Activated CD4-positive, alpha-beta T cell treated with anti-CD3 and anti-CD28 coated beads, Interleukin-2, amount 50 U/mL, for 48 hours (primary cell): ENCODE data around the gene RGL4.
"Not testable (repeated sequence)": the region's sequence is repeated elsewhere in the genome, so short reads cannot be mapped to it uniquely, and the experiment has no call there.

Source experiments
- DNase-seq, 2 experiments: peaks; one replicate each; pipeline ENCODE4 v3.0.0-alpha.2; 2020

The RGL4 gene

GRCh38 chr22:23700706-23701105 lies 9.9 kb downstream of the RGL4 start:
- no peak for DNase-seq

- no peak for DNase-seq
Measured at GRCh38 chr22:23704062-23704461, 13.2 kb downstream of the RGL4 start.

GRCh38 chr22:23704829-23705228 lies 14.0 kb downstream of the RGL4 start:
- no peak for DNase-seq

- peak; percentile 34 to 45 for DNase-seq
Measured at GRCh38 chr22:23705358-23705757, 14.5 kb downstream of the RGL4 start.

- DNase-seq, result no peak
Measured at GRCh38 chr22:23708270-23708669, 17.5 kb downstream of the RGL4 start.

- no peak for DNase-seq
Measured at GRCh38 chr22:23709107-23709506, 18.3 kb downstream of the RGL4 start.

GRCh38 chr22:23712256-23712655 lies 21.4 kb downstream of the RGL4 start:
- no peak for DNase-seq

GRCh38 chr22:23713696-23714595 lies 23.1 kb downstream of the RGL4 start:
- DNase-seq, result no peak

- no peak for DNase-seq
Measured at GRCh38 chr22:23714596-23715578, 24.1 kb downstream of the RGL4 start.

GRCh38 chr22:23715806-23716375 lies 25.1 kb downstream of the RGL4 start:
- DNase-seq, result no peak

- peak; percentile 85 to 86 for DNase-seq
Measured at GRCh38 chr22:23716811-23717801, 26.3 kb downstream of the RGL4 start.

- DNase-seq, result no peak
Measured at GRCh38 chr22:23718371-23719165, 27.8 kb downstream of the RGL4 start.

- DNase-seq, result no peak
Measured at GRCh38 chr22:23720855-23721254, 30.0 kb downstream of the RGL4 start.

- DNase-seq, result no peak
Measured at GRCh38 chr22:23722160-23722559, 31.3 kb downstream of the RGL4 start.

- no peak for DNase-seq
Measured at GRCh38 chr22:23722724-23723123, 31.9 kb downstream of the RGL4 start.

- not testable (repeated sequence) for DNase-seq
Measured at GRCh38 chr22:23728108-23728507, 37.3 kb downstream of the RGL4 start.

GRCh38 chr22:23737696-23738095 lies 46.9 kb downstream of the RGL4 start:
- no peak for DNase-seq

GRCh38 chr22:23742505-23743264 lies 51.9 kb downstream of the RGL4 start:
- DNase-seq, result no peak

GRCh38 chr22:23743303-23743705 lies 52.5 kb downstream of the RGL4 start:
- DNase-seq, result no peak

GRCh38 chr22:23744001-23744400 lies 53.2 kb downstream of the RGL4 start:
- no peak for DNase-seq
